ENCODE data around the gene UNC5B. TPM values are rescaled to one million over a fixed set of nuclear protein-coding genes. Genes with fewer than 3 reads are reported as not detected.

Gene UNC5B
- total RNA-seq, 4 donors from 2014 or later, result 2.2 to 3.7 (median 3.2) TPM

GRCh38 chr10:71252220-71252619 is 39.9 kb downstream of the UNC5B start:
- H3K4me1 ChIP-seq, result peaks cover 0 to 13% (median 3%) of the 10 kb centered on the region in 3 donors
- no peaks in the 10 kb centered on the region for H3K9me3 ChIP-seq
- no peak for ATAC-seq
- no peak overlapping the region for H3K27ac ChIP-seq
- no peaks in the 10 kb centered on the region for H3K36me3 ChIP-seq
- H3K27me3 ChIP-seq, result no peaks in the 10 kb centered on the region
- TF ChIP-seq POLR2A (IDR thresholded peaks at IDR 0.05) (no peak), EP300 (IDR thresholded peaks at IDR 0.05) (no peak)
- TF ChIP-seq, protein P1, sequence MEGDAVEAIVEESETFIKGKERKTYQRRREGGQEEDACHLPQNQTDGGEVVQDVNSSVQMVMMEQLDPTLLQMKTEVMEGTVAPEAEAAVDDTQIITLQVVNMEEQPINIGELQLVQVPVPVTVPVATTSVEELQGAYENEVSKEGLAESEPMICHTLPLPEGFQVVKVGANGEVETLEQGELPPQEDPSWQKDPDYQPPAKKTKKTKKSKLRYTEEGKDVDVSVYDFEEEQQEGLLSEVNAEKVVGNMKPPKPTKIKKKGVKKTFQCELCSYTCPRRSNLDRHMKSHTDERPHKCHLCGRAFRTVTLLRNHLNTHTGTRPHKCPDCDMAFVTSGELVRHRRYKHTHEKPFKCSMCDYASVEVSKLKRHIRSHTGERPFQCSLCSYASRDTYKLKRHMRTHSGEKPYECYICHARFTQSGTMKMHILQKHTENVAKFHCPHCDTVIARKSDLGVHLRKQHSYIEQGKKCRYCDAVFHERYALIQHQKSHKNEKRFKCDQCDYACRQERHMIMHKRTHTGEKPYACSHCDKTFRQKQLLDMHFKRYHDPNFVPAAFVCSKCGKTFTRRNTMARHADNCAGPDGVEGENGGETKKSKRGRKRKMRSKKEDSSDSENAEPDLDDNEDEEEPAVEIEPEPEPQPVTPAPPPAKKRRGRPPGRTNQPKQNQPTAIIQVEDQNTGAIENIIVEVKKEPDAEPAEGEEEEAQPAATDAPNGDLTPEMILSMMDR (IDR thresholded peaks at IDR 0.05), result no peak
- WGBS, 2 donors (ENCODE audit: low coverage in 1 of 2), result 90 to 100% methylated on average over 2 to 3 of the region's 6 CpGs
- no peak overlapping the region for H3K4me3 ChIP-seq

GRCh38 chr10:71253981-71254818 is 41.8 kb downstream of the UNC5B start:
- ATAC-seq, result no peak
- WGBS, 2 donors (ENCODE audit: low coverage in 1 of 2), result 98 to 100% methylated on average over 1 to 10 of the region's 17 CpGs
- Histone ChIP-seq H3K27ac (no peak overlapping the region), H3K9me3 (no peaks in the 10 kb centered on the region), H3K4me3 (no peak overlapping the region), H3K36me3 (no peaks in the 10 kb centered on the region), H3K27me3 (no peaks in the 10 kb centered on the region), H3K4me1 (peaks cover 0 to 13% (median 3%) of the 10 kb centered on the region in 3 donors)
- TF ChIP-seq EP300 (IDR thresholded peaks at IDR 0.05), result no peak

DNA sequence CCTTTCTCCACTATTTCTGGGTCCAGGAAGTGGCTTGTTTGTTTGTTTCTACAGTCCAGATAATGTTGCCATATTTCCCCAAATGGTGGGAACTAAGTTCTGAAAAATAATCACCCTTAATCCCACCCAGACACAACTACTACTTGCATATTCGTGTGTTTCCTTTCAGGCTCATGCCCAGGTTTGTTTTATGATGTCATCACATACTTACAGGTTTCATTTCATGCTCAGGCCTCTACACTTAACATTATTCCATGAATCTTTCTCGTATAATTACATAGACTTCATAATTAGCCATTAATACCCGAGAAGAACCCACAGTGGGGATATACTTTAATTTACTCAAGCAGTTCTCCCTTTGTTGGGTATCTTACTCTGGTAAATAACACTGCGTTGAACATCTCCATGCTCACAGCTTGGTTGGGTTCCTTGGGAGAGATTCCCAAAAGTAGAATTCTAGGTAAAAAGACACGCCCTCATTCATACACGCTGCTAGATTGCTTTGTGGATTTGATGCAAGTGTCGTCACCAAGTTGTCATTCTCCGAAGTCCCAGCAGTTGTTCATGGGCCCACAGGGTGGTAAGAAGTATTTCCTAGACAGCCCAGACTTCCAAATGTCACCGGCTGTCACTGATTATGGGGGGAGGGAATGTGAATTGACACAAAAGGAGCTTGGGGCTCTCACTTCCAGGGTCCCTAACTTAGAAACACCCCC is 42.6 kb downstream of the UNC5B start:
- 77 to 81% methylated on average over 5 to 9 of the region's 9 CpGs for WGBS, 2 donors (ENCODE audit: low coverage in 1 of 2)
- Histone ChIP-seq H3K4me1 (peaks cover 0 to 20% (median 8%) of the 10 kb centered on the region in 3 donors), H3K4me3 (no peak overlapping the region), H3K9me3 (no peaks in the 10 kb centered on the region), H3K27ac (no peak overlapping the region), H3K27me3 (no peaks in the 10 kb centered on the region), H3K36me3 (no peaks in the 10 kb centered on the region)
- no peak for TF ChIP-seq POLR2A (IDR thresholded peaks at IDR 0.05)
- no peak for TF ChIP-seq EP300 (IDR thresholded peaks at IDR 0.05)
- no peak for ATAC-seq

- H3K27me3 ChIP-seq, result no peaks in the 10 kb centered on the region
- 16 to 69% methylated on average over 2 to 4 of the region's 4 CpGs for WGBS, 2 donors (ENCODE audit: low coverage in 1 of 2)
- ATAC-seq, result no peak
- H3K4me1 ChIP-seq, result peaks cover 0 to 25% (median 12%) of the 10 kb centered on the region in 3 donors
- H3K36me3 ChIP-seq, result no peaks in the 10 kb centered on the region
- TF ChIP-seq POLR2AphosphoS5 (IDR thresholded peaks at IDR 0.05), result no peak
- no peak for TF ChIP-seq POLR2A (IDR thresholded peaks at IDR 0.05)
- no peak for TF ChIP-seq EP300 (IDR thresholded peaks at IDR 0.05)
- TF ChIP-seq, protein P1 (IDR thresholded peaks at IDR 0.05), result no peak
- no peak overlapping the region for H3K4me3 ChIP-seq
- H3K27ac ChIP-seq, result no peak overlapping the region
- H3K9me3 ChIP-seq, result no peaks in the 10 kb centered on the region
Observed at GRCh38 chr10:71255550-71255807, 43.1 kb downstream of the UNC5B start.

- 0 to 4% methylated on average over 1 to 6 of the region's 17 CpGs for WGBS, 2 donors (ENCODE audit: low coverage in 1 of 2)
- TF ChIP-seq POLR2A (IDR thresholded peaks at IDR 0.05) (no peak), POLR2AphosphoS5 (IDR thresholded peaks at IDR 0.05) (no peak), EP300 (IDR thresholded peaks at IDR 0.05) (no peak)
- TF ChIP-seq, protein P1 (IDR thresholded peaks at IDR 0.05), result no peak
- Histone ChIP-seq H3K27me3 (no peaks in the 10 kb centered on the region), H3K36me3 (no peaks in the 10 kb centered on the region), H3K4me1 (peaks cover 0 to 30% (median 12%) of the 10 kb centered on the region in 3 donors), H3K27ac (no peak overlapping the region), H3K9me3 (no peaks in the 10 kb centered on the region), H3K4me3 (no peak overlapping the region)
- no peak for ATAC-seq
Observed at GRCh38 chr10:71255808-71256660, 43.7 kb downstream of the UNC5B start.

Data from gastroesophageal sphincter (tissue), 4 donors.